GM13976 (cell line): ENCODE results near the gene TMEM9B.
A peak's percentile ranks its signal among the peaks of the same experiment; 100 is the strongest.

Experiments
- DNase-seq: peaks from one replicate; pipeline ENCODE4 v3.0.0; 2012; ENCODE audit warnings: low spot score
- CTCF ChIP-seq: IDR thresholded peaks from 2 replicates; pipeline ENCODE4 v1.5.1; 2012; ENCODE audit warnings: borderline replicate concordance, mild to moderate bottlenecking; ENCODE audit not compliant: insufficient read depth; ENCODE audit errors: extremely low read depth, missing control alignments, control extremely low read depth
- in situ Hi-C: fragments of 300-500 bp; cut with MboI; formaldehyde crosslinking; loops from one replicate; pipeline ENCODE4 v1.12.0; 2022; ENCODE audit warnings: low sequenced_read_pairs, mixed read lengths, inconsistent platforms; ENCODE audit not compliant: unreplicated experiment

Gene TMEM9B

GRCh38 chr11:8922691-8923090, 41.6 kb downstream of the TMEM9B start:
- in situ Hi-C loops, result no loop called here
- TF ChIP-seq CTCF, result no peak
- no peak for DNase-seq

GRCh38 chr11:8917157-8917825, 47.0 kb downstream of the TMEM9B start:
- in situ Hi-C loops, result no loop called here
- no peak for DNase-seq
- no peak for TF ChIP-seq CTCF

- DNase-seq, result no peak
- in situ Hi-C loops, result no loop called here
- TF ChIP-seq CTCF, result no peak
Observed at GRCh38 chr11:8914661-8915018, 49.6 kb downstream of the TMEM9B start.

GRCh38 chr11:8913961-8914660, 50.1 kb downstream of the TMEM9B start:
- in situ Hi-C loops, result no loop called here
- peak; percentile 53 for DNase-seq
- peak; percentile 54 for TF ChIP-seq CTCF

- TF ChIP-seq CTCF, result no peak
- peak; percentile 92 for DNase-seq
- in situ Hi-C loops, result no loop called here
Observed at GRCh38 chr11:8911029-8911823, 53.0 kb downstream of the TMEM9B start, which contains the start of gene AKIP1. Gene AKIP1 (plus strand): TSS chr11:8911189. CDS start chr11:8911450, 261 bp downstream.

GRCh38 chr11:8910649-8911026, 53.6 kb downstream of the TMEM9B start:
- TF ChIP-seq CTCF, result no peak
- in situ Hi-C loops, result no loop called here
- DNase-seq, result no peak
